Smooth muscle cell (in vitro differentiated cells): Measurements from ENCODE around the gene EEFSEC. TPM values are rescaled to one million over a fixed set of nuclear protein-coding genes. Genes with fewer than 3 reads are reported as not detected.

Source experiments
- DNase-seq: peaks from one replicate; lab custom pipeline; 2025; ENCODE audit not compliant: unreplicated experiment; lab: John Stamatoyannopoulos, UW
- H2AFZ ChIP-seq: fragments of 200-600 bp; sonication (generic); 2 replicates; pipeline ENCODE4 v1.6.0; 2016; ENCODE audit warnings: antibody characterized with exemption, low read depth, mild to moderate bottlenecking
- H3F3A ChIP-seq: fragments of 200-600 bp; sonication (generic); 2 replicates; pipeline ENCODE4 v1.6.0; 2017; ENCODE audit warnings: antibody characterized with exemption, low read depth
- H3K27ac ChIP-seq: fragments of 200-600 bp; sonication (generic); 2 replicates; pipeline ENCODE4 v1.5.1; 2016; ENCODE audit warnings: low read depth, mild to moderate bottlenecking
- H3K27me3 ChIP-seq: fragments of 200-600 bp; sonication (generic); 2 replicates; pipeline ENCODE4 v1.6.1; 2016; ENCODE audit warnings: low read depth, mild to moderate bottlenecking
- H3K36me3 ChIP-seq: fragments of 200-600 bp; sonication (generic); 2 replicates; pipeline ENCODE4 v1.5.1; 2016; ENCODE audit warnings: low read depth
- H3K4me1 ChIP-seq: fragments of 200-600 bp; sonication (generic); 2 replicates; pipeline ENCODE4 v1.5.1; 2016; ENCODE audit warnings: low read depth
- H3K4me2 ChIP-seq: fragments of 200-600 bp; sonication (generic); 2 replicates; pipeline ENCODE4 v1.6.0; 2016; ENCODE audit warnings: mild to moderate bottlenecking
- H3K4me3 ChIP-seq: fragments of 200-600 bp; sonication (generic); 2 replicates; pipeline ENCODE4 v1.5.1; 2016; ENCODE audit warnings: mild to moderate bottlenecking
- H3K79me2 ChIP-seq: fragments of 200-600 bp; sonication (generic); 2 replicates; pipeline ENCODE4 v1.6.0; 2016; ENCODE audit warnings: low read depth, mild to moderate bottlenecking
- H3K9ac ChIP-seq: fragments of 200-600 bp; sonication (generic); 2 replicates; pipeline ENCODE4 v1.6.0; 2016; ENCODE audit warnings: low read depth
- H3K9me3 ChIP-seq: fragments of 200-600 bp; sonication (generic); replicated peaks from 2 replicates; pipeline ENCODE4 v1.5.1; 2016; ENCODE audit warnings: low read depth
- H4K20me1 ChIP-seq: fragments of 200-600 bp; sonication (generic); 2 replicates; pipeline ENCODE4 v1.6.0; 2016; ENCODE audit warnings: low read depth
- CTCF ChIP-seq: fragments of 200-600 bp; sonication (generic); IDR thresholded peaks from 2 replicates; pipeline ENCODE4 v1.5.1; 2017; ENCODE audit warnings: borderline replicate concordance, mild to moderate bottlenecking, antibody characterized with exemption; ENCODE audit not compliant: insufficient read depth, poor library complexity, severe bottlenecking
- WGBS: methylation state at CpG from one replicate; pipeline ENCODE4 v1.1.7; 2016; ENCODE audit warnings: low lambda C conversion rate; 5-methylcytosine and 5-hydroxymethylcytosine counted together
- polyA plus RNA-seq: library from polyadenylated mRNA; unstranded; fragments of >200 nt; fragmentation: Nextera tagmentation; extraction: Ambion mirVana; gene quantifications from 2 replicates; pipeline ENCODE4 v1.2.1, GENCODE V29; 2016
- total RNA-seq: library from RNA; depleted of rRNA; stranded (reverse); fragments of >200 nt; gene quantifications from 2 replicates; pipeline ENCODE4 v1.2.3, GENCODE V29; 2014

Gene EEFSEC
- total and polyA plus RNA-seq, 2 experiments from 2014 or later: 12.4 to 17.1 TPM

- Histone ChIP-seq H3K9ac (no peak overlapping the region), H3K9me3 (no peaks in the 10 kb centered on the region), H3K4me2 (no peak overlapping the region), H4K20me1 (peaks cover 10% of the 10 kb centered on the region), H3K79me2 (no peaks in the 10 kb centered on the region), H3K4me3 (no peak overlapping the region), H3K27ac (no peak overlapping the region), H3F3A (no peaks in the 10 kb centered on the region), H3K27me3 (no peaks in the 10 kb centered on the region), H2AFZ (no peak overlapping the region), H3K36me3 (no peaks in the 10 kb centered on the region), H3K4me1 (no peaks in the 10 kb centered on the region)
- DNase-seq: no peak
- TF ChIP-seq CTCF: no peak
- WGBS: 94% methylated on average over 7 of the region's 7 CpGs
These were observed 100.8 kb downstream of the EEFSEC start for GRCh38 chr3:128254066-128254590.

GRCh38 chr3:128254967-128255366 lies 101.7 kb downstream of the EEFSEC start:
- Histone ChIP-seq H3K27me3 (no peaks in the 10 kb centered on the region), H3K9me3 (no peaks in the 10 kb centered on the region), H3K4me1 (no peaks in the 10 kb centered on the region), H2AFZ (no peak overlapping the region), H4K20me1 (peaks cover 10% of the 10 kb centered on the region), H3K9ac (no peak overlapping the region), H3K27ac (no peak overlapping the region), H3K36me3 (no peaks in the 10 kb centered on the region), H3K4me2 (no peak overlapping the region), H3F3A (no peaks in the 10 kb centered on the region), H3K79me2 (no peaks in the 10 kb centered on the region), H3K4me3 (no peak overlapping the region)
- TF ChIP-seq CTCF: no peak
- 96% methylated on average over 5 of the region's 5 CpGs for WGBS
- DNase-seq: no peak

DNA sequence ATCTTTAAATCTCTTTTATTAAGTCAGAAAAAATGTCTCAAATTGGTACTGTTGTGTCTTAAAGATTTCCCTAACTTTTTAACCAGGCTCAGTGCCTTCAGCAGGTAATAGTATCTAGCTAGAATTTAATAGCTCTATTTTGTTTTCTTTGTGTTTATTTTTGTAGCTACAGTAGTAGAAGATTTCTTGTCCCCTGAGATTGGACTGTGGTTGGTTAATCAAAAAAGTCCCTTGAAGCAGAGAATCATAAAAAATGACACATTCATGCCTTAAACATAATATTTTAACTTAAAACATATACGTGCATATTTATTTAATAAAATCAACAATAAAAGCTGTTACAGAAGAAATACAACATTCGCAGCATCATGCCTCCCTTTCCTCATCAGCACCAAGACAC lies 102.8 kb downstream of the EEFSEC start:
- Histone ChIP-seq H3K4me3 (no peak overlapping the region), H3K27ac (no peak overlapping the region), H3K9me3 (no peaks in the 10 kb centered on the region), H3K27me3 (no peaks in the 10 kb centered on the region), H4K20me1 (peaks cover 10% of the 10 kb centered on the region), H3K79me2 (no peaks in the 10 kb centered on the region), H3K9ac (no peak overlapping the region), H3K36me3 (no peaks in the 10 kb centered on the region), H2AFZ (no peak overlapping the region), H3F3A (no peaks in the 10 kb centered on the region), H3K4me2 (no peak overlapping the region), H3K4me1 (no peaks in the 10 kb centered on the region)
- no peak for TF ChIP-seq CTCF
- WGBS: 90% methylated on average over 2 of the region's 2 CpGs
- DNase-seq: no peak

DNA sequence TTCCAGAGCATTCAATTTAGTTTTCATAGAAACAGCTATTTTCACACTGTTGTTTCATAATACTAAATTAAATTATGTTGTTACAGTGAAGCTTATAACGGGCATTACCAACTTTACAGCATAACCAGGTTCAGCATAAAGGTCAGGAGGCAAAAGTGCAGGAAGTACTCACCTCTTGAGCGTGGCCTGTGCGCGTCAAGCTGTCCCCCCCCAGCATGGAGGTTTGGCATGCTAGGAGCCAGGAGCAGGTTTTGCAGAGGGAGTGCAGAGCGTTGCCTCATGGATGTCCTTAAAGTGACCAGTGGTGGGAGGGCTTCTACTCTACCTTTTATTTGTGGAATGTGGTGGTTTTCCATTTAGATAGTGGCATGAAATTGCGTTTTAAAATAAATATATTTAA lies 104.4 kb downstream of the EEFSEC start:
- DNase-seq: no peak
- Histone ChIP-seq H3K4me2 (no peak overlapping the region), H4K20me1 (peaks cover 4% of the 10 kb centered on the region), H3F3A (no peaks in the 10 kb centered on the region), H3K36me3 (no peaks in the 10 kb centered on the region), H3K9me3 (no peaks in the 10 kb centered on the region), H3K79me2 (no peaks in the 10 kb centered on the region), H3K27ac (no peak overlapping the region), H3K9ac (no peak overlapping the region), H3K4me3 (no peak overlapping the region), H2AFZ (no peak overlapping the region), H3K27me3 (no peaks in the 10 kb centered on the region), H3K4me1 (no peaks in the 10 kb centered on the region)
- WGBS: 96% methylated on average over 6 of the region's 6 CpGs
- no peak for TF ChIP-seq CTCF
